RWPE1 (cell line): ENCODE measurements around the gene DCK.
"Not testable (repeated sequence)": the region's sequence is repeated elsewhere in the genome, so short reads cannot be mapped to it uniquely, and the experiment has no call there.

ENCODE experiments used
- CTCF ChIA-PET: fragments of 350-600 bp; sonication (Branson Sonifier 250); formaldehyde crosslinking; extraction: SDS; loops from one replicate; lab custom pipeline; 2021; lab: Yijun Ruan, JAX
- POLR2A ChIA-PET: fragments of 400-600 bp; formaldehyde crosslinking; extraction: SDS; loops from one replicate; lab custom pipeline; 2020; ENCODE audit warnings: antibody characterized with exemption; ENCODE audit not compliant: low non-redundant PET; lab: Yijun Ruan, JAX
- DNase-seq: peaks from one replicate; pipeline ENCODE4 v3.0.0; 2012; ENCODE audit warnings: low spot score
- H3K27ac ChIP-seq: fragments of 450-650 bp; 2 replicates; pipeline ENCODE4 v1.5.1; 2017
- TF ChIP-seq, protein P1 (sequence below): fragments of 450-650 bp; conservative IDR thresholded peaks from 2 replicates; pipeline ENCODE4 v1.5.1; 2017; ENCODE audit warnings: low read depth, mild to moderate bottlenecking

DCK gene

DNA sequence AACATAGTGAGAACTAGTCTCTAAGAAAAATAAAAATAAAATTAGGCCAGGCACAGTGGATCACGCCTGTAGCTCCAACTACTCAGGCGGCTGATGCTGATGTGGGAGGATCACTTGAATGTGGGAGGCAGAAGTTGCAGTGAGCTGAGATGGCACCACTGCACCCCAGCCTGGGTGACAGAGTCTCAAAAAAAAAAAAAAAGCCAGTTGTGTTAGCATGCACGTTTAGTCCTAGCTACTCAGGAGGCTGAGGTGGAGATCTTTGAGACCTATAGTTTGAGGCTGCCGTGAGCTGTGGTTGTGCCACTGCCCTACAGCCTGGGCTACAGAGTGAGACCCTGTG is 2.5 kb downstream of the DCK start:
- TF ChIP-seq, protein P1, sequence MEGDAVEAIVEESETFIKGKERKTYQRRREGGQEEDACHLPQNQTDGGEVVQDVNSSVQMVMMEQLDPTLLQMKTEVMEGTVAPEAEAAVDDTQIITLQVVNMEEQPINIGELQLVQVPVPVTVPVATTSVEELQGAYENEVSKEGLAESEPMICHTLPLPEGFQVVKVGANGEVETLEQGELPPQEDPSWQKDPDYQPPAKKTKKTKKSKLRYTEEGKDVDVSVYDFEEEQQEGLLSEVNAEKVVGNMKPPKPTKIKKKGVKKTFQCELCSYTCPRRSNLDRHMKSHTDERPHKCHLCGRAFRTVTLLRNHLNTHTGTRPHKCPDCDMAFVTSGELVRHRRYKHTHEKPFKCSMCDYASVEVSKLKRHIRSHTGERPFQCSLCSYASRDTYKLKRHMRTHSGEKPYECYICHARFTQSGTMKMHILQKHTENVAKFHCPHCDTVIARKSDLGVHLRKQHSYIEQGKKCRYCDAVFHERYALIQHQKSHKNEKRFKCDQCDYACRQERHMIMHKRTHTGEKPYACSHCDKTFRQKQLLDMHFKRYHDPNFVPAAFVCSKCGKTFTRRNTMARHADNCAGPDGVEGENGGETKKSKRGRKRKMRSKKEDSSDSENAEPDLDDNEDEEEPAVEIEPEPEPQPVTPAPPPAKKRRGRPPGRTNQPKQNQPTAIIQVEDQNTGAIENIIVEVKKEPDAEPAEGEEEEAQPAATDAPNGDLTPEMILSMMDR, result no peak
- no peak for DNase-seq
- POLR2A ChIA-PET, result no interaction called here
- H3K27ac ChIP-seq, result no peak overlapping the region
- CTCF ChIA-PET, result interaction anchor here (0.6 to 0.7 kb wide), 2 partner anchors 1119 to 1916 kb away, joined by 3 to 5 read pairs; no protein-coding TSS in a partner anchor

DNA sequence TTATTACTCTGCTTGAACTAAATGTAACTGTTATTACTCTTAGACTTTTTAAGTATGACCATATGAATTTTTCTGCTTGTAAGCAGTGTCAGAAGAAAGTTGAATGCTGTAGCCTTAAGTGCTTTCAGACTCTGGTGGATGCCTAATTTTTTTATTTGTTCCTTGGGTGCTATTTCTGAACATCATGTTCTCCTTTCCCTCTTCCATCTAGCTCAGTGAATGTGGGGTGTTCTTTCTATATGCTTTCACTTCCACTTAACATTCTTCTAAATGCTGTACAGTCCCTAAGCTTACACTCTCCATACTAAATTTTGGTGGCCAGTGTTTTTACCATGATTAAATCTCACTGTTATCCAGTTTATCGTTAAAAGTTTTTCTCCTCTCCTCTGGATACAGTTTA is 3.6 kb downstream of the DCK start:
- TF ChIP-seq, protein P1, result no peak
- DNase-seq, result no peak
- H3K27ac ChIP-seq, result no peak overlapping the region
- ChIA-PET POLR2A (no interaction called here), CTCF (interaction anchor here (0.6 kb wide), 1 partner anchor 13 kb away, joined by 3 read pairs; no protein-coding TSS in a partner anchor)

DNA sequence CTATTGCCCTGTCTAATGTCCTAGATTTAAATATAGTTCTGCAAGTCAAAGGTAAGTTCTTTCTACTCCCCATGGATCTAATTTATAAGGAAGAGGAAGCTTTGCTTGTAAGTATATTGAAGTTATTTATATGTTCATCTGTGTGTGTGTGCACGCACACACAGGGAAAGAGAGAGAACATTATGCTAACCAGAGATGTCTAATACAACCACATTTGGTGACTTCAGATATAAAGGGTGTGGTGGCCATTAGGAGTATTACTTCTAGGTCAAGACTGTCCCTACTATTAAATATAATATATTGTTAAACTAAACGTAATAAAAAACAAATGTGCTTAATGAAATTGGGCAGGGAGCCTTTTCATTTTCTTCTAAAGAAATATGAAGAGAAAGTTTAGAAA is 4.1 kb downstream of the DCK start:
- ChIA-PET CTCF (no interaction called here), POLR2A (no interaction called here)
- no peak overlapping the region for H3K27ac ChIP-seq
- TF ChIP-seq, protein P1, result no peak
- no peak for DNase-seq

DNA sequence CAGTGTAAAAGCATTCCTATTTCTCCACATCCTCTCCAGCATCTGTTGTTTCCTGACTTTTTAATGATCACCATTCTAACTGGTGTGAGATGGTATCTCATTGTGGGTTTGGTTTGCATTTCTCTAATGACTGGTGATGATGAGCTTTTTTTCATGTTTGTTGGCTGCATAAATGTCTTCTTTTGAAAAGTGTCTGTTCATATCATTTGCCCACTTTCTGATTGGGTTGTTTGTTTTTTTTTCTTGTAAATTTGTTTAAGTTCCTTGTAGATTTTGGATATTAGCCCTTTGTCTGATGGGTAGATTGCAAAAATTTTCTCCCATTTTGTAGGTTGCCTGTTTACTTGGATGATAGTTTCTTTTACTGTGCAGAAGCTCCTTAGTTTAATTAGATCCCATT is 6.2 kb downstream of the DCK start:
- DNase-seq, H3K27ac ChIP-seq, POLR2A ChIA-PET: not testable (repeated sequence)
- CTCF ChIA-PET, result interaction anchor here (0.7 kb wide), 1 partner anchor 75 kb away, joined by 4 read pairs; no protein-coding TSS in a partner anchor

DNA sequence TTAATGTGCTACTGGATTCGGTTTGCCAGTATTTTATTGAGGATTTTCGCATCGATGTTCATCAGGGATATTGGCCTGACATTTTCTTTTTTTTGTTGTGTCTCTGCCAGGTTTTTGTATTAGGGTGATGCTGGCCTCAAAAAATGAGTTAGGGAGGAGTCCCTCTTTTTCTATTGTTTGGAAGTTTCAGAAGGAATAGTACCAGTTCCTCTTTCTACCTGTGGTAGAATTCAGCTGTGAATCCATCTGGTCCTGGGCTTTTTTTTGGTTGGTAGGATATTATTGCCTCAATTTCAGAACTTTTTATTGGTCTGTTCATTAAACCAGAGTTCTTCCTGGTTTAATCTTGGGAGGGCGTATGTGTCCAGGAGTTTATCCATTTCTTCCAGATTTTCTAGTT is 7.9 kb downstream of the DCK start:
- POLR2A ChIA-PET, H3K27ac ChIP-seq, DNase-seq: not testable (repeated sequence)
- CTCF ChIA-PET, result interaction anchor here (0.6 kb wide), 1 partner anchor 350 kb away, joined by 4 read pairs; no protein-coding TSS in a partner anchor

DNA sequence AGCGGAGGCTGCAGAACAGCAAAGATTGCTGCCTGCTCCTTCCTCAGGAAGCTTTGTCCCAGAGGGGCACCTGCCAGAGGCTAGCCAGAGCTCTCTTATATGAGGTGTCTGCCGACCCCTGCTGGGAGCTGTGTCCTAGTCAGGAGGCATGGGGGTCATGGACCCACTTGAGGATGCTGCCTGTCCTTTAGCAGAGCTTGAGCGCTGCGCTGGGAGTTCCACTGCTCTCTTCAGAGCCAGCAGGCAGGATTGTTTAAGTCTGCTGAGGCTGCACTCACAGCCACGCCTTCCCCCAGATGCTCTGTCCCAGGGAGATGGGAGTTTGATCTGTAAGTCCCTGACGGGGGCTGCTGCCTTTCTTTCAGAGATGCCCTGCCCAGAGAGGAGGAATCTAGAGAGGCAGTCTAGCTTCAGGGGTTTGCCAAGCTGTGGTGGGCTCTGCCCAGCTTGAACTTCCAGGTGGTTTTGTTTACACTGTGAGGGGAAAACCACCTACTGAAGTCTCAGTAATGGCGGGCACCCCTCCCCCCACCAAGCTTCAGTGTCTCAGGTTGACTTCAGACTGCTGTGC is 10.9 kb downstream of the DCK start:
- CTCF ChIA-PET, result interaction anchor here (0.5 kb wide), 1 partner anchor 151 kb away, joined by 3 read pairs; no protein-coding TSS in a partner anchor
- no peak overlapping the region for H3K27ac ChIP-seq
- POLR2A ChIA-PET, result no interaction called here
- no peak for DNase-seq
- TF ChIP-seq, protein P1, result no peak

DNA sequence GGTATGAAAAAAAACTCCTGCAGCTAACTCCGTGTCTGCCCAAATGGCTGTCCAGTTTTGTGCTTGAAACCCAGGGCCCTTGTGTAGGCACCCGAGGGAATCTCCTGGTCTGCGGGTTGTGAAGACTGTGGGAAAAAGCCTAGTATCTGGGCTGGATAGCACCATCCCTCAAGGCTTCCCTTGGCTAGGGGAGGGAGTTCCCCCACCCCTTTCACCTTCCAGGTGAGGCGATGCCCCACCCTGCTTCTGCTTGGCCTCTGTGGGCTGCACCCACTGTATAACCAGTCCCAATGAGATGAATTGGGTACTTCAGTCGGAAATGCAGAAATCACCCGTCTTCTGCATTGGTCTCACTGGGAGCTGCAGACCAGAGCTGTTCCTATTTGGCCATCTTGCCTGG is 11.6 kb downstream of the DCK start:
- POLR2A ChIA-PET, H3K27ac ChIP-seq, CTCF ChIA-PET, DNase-seq: not testable (repeated sequence)

DNA sequence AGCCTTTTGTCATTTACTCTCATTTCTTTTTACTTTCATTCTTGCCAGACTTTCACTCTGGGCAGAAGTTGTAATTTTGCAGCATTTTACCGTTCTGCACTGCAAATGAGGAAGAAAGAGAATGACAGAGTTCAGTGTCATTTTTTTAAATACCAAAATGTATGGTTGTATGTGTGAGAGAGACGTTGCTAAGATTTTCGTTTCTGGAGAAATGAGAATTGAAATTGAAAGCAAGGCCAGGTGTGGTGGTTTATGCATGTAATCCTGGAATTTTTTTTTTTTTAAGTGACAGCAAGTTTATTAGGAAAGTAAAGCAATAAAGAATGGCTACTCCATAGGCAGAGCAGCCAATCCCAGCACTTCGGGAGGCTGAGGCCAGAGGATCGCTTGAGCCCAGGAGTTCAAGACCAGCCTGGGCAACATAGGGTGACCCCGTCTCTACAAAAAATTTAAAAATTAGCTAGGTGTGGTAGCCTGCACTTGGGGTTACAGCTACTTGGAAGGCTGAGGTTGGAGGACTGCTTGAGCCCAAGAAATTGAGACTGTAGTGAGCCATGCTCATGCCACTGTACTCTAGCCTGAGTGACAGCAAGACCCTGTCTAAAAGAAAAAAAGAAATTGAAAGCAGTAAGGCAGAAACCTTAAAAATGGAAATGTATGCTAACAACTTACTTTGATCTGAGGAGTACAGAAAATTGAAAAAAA is 12.9 kb downstream of the DCK start:
- TF ChIP-seq, protein P1, result no peak
- CTCF ChIA-PET, result interaction anchor here (0.6 kb wide), 1 partner anchor 302 kb away, joined by 5 read pairs; no protein-coding TSS in a partner anchor
- POLR2A ChIA-PET, result no interaction called here
- no peak overlapping the region for H3K27ac ChIP-seq
- DNase-seq, result no peak
